Activated naive CD8-positive, alpha-beta T cell treated with anti-CD3 and anti-CD28 coated beads, Interleukin-2, amount 10 ng/mL, durations not matched to agents 7 days and 5 days (primary cell): ENCODE measurements around the gene ZNF787. TPM values are rescaled to one million over a fixed set of nuclear protein-coding genes. Genes with fewer than 3 reads are reported as not detected.

Source experiments
- ATAC-seq: fragments of 150-1000 bp; cut with Tn5 transposase; one replicate; pipeline ENCODE4 v1.10.0; 2021; ENCODE audit warnings: low read depth, moderate library complexity
- POLR2A ChIA-PET: fragments of 350-600 bp; sonication (Branson Sonifier 250); formaldehyde crosslinking; loops from one replicate; lab custom pipeline; 2021; ENCODE audit warnings: antibody characterized with exemption; lab: Charles Lee
- DNase-seq: peaks from one replicate; pipeline ENCODE4 v3.0.0; 2021
- H3K27ac Mint-ChIP-seq: one replicate; pipeline ENCODE4 v1.8.0; 2022; ENCODE audit warnings: mild to moderate bottlenecking, mixed read lengths
- H3K27me3 Mint-ChIP-seq: one replicate; pipeline ENCODE4 v1.8.0; 2022; ENCODE audit warnings: mild to moderate bottlenecking, moderate library complexity, mixed read lengths
- H3K36me3 Mint-ChIP-seq: one replicate; pipeline ENCODE4 v1.8.0; 2021; ENCODE audit warnings: mild to moderate bottlenecking, mixed read lengths
- H3K4me1 Mint-ChIP-seq: one replicate; pipeline ENCODE4 v1.8.0; 2021; ENCODE audit warnings: mixed read lengths
- H3K4me3 Mint-ChIP-seq: one replicate; pipeline ENCODE4 v1.8.0; 2022; ENCODE audit warnings: mild to moderate bottlenecking, moderate library complexity, mixed read lengths
- H3K9me3 Mint-ChIP-seq: one replicate; pipeline ENCODE4 v1.8.0; 2021; ENCODE audit warnings: mixed read lengths
- total RNA-seq, 2 experiments: library from RNA; stranded (reverse); gene quantifications; one replicate each; pipeline ENCODE4 v1.2.3, GENCODE V29; 2021

ZNF787 gene
- total RNA-seq, 2 experiments from 2014 or later: 29.1 to 32.2 TPM

DNA sequence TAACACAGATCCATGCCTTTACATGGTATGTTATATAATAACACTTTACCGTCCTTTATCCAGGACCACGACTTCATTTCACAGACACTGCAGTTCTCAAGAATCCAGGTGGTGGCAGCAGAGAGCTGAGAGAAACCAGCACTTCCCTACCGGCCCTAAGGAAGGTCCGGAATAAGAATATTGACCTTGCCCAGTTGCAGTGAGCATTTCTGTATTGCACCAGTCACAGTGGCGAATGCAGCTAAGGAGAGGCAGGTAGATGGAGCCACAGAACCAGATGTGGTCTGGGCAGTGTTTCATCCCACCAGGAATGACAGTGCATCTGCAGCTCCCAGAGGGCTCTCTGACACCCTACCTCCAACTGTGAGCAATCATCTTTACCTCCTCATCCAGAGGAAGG, 44.6 kb downstream of the ZNF787 start:
- H3K27ac Mint-ChIP-seq: no peak overlapping the region
- H3K27me3 Mint-ChIP-seq: peaks cover 7% of the 10 kb centered on the region
- DNase-seq (no peak), ATAC-seq (no peak)
- no peaks in the 10 kb centered on the region for H3K9me3 Mint-ChIP-seq
- H3K4me1 Mint-ChIP-seq: peaks cover 9% of the 10 kb centered on the region
- POLR2A ChIA-PET: no interaction called here
- H3K4me3 Mint-ChIP-seq: no peak overlapping the region
- no peaks in the 10 kb centered on the region for H3K36me3 Mint-ChIP-seq

DNA sequence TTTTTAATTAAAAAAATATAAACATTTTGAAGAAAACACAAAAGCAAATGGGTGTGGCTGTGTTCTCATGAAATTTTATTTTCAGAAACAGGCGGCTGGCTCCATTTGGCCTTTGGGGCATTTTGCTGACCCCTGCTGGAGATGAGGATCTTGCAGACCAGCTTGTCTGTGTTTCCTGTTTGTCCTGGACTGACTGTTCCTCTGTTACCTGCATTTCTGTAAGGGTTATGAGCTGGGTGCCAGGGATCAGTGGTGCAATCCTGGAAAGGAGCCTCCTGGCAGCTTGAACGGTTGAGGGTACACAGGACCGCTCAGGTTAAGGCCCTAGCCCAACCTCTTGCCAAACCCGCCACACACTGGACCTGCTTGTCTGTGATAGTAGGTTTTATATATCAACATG, 49.9 kb downstream of the ZNF787 start:
- POLR2A ChIA-PET: interaction anchor here (0.6 kb wide), 1 partner anchor 89 kb away, joined by 4 read pairs; no protein-coding TSS in a partner anchor
- ATAC-seq: no peak

DNA sequence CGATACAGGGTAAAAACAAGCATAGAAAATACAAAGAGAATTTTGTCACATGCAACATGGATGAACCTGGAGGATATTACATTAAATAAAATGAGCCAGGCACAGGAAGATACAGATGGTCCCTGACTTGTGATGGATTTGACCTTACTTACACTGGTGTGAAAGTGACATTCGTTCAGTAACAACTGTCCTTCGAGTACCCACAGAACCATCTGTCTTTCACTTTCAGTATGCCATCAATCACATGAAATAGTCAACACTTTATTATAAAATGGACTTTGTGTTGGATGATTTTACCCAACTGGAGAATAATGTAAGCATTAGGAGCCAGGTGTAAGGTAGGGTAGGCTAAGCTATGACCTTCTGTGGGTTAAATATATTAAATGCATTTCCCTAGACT, 51.5 kb downstream of the ZNF787 start:
- H3K9me3 Mint-ChIP-seq: no peaks in the 10 kb centered on the region
- ATAC-seq (no peak), DNase-seq (no peak)
- peaks cover 9% of the 10 kb centered on the region for H3K4me1 Mint-ChIP-seq
- H3K36me3 Mint-ChIP-seq: no peaks in the 10 kb centered on the region
- no peaks in the 10 kb centered on the region for H3K27me3 Mint-ChIP-seq
- POLR2A ChIA-PET: no interaction called here
- H3K27ac Mint-ChIP-seq: no peak overlapping the region
- no peak overlapping the region for H3K4me3 Mint-ChIP-seq

More for the DNA sequence above, 49.9 kb downstream of the ZNF787 start:
- Mint-ChIP-seq H3K36me3 (no peaks in the 10 kb centered on the region), H3K27ac (no peak overlapping the region), H3K9me3 (no peaks in the 10 kb centered on the region), H3K4me3 (no peak overlapping the region), H3K27me3 (no peaks in the 10 kb centered on the region), H3K4me1 (peaks cover 7% of the 10 kb centered on the region)
- DNase-seq: no peak

DNA sequence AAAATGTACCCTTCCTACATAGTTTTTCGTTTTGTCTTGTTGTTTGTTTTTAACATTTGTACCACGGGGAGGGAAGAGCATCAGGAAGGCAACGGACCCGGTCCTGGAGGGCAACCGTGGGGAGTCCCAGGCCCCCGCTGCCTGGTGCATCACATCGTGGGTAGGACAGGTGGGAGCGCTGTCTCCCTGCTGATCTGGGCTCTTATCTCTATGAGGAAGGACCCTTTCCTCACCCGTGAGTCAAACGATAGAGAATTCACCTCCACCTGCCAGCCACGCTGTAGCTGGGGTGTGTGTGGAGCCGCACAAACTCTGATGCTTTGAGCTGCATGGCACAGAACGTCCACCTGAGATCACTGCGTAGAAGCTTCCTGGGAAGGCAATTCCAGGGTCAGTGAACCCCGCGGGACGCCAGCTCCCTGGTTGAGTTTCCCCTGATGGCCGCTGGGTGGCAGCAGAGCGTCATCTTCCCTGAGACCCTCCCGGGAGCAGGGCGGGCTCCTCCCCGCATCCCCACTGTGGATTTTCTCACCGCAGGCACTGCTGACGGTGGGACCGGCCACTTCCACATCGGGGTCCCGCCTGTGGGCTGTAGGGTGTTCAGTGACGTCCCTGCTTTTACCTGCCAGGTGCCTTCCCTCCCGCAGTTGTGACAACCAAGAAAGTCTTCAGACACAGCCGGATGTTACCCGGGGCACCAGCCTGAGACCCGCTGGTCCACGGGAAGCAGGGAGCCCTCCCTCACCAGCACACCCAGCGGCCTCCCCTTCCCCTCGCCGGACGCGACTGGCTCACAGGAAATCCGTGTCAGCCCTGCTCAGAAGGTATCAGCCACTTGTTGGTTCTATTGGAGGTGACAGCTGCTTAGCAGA, 54.7 kb downstream of the ZNF787 start:
- peak; percentile 79 for DNase-seq
- Mint-ChIP-seq H3K4me3 (peak overlapping the region; percentile 74), H3K27ac (no peak overlapping the region), H3K27me3 (peaks cover 6% of the 10 kb centered on the region), H3K9me3 (peaks cover 2% of the 10 kb centered on the region), H3K4me1 (peaks cover 9% of the 10 kb centered on the region), H3K36me3 (no peaks in the 10 kb centered on the region)
- ATAC-seq: peak; percentile 89
- POLR2A ChIA-PET: no interaction called here

DNA sequence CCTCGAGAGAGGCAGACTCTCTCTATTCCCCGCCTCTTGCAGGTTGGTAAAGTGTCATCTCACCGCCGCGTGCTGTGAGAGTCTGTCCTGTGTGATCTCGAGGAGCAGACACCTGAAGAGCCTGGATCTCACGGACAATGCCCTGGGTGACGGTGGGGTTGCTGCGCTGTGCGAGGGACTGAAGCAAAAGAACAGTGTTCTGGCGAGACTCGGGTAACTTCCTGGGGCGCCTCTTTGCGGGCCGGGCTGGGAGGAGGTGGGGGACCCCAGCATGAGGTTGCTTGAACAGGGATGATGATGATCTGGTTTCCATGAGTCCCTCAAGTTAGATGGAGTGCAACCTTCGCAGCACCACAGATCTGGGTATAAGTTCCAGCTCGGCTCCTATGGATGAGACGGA, 67.5 kb downstream of the ZNF787 start:
- H3K9me3 Mint-ChIP-seq: peaks cover 4% of the 10 kb centered on the region
- ATAC-seq (no peak), DNase-seq (no peak)
- H3K4me3 Mint-ChIP-seq: no peak overlapping the region
- no peaks in the 10 kb centered on the region for H3K4me1 Mint-ChIP-seq
- peaks cover 4% of the 10 kb centered on the region for H3K27me3 Mint-ChIP-seq
- POLR2A ChIA-PET: no interaction called here
- no peaks in the 10 kb centered on the region for H3K36me3 Mint-ChIP-seq
- H3K27ac Mint-ChIP-seq: no peak overlapping the region

Other genes with a start within 250 kb of the ZNF787 start
- gene NLRP13, start 189.0 kb downstream of the ZNF787 start, total RNA-seq: not detected
- not detected for gene NLRP8, start 173.5 kb downstream of the ZNF787 start, total RNA-seq
- gene NLRP5, start 134.5 kb downstream of the ZNF787 start, total RNA-seq: not detected
- gene ZNF444, start 20.0 kb upstream of the ZNF787 start, total RNA-seq: 10 to 100 TPM; 31.7 to 37.4 TPM
- gene GALP, start 54.7 kb upstream of the ZNF787 start, total RNA-seq: not detected
- gene ZSCAN5B, start 76.5 kb upstream of the ZNF787 start, total RNA-seq: under 1 TPM in 1 of 2 experiments, not detected in 1; 0.20 TPM
- not detected for gene ZSCAN5C, start 81.0 kb upstream of the ZNF787 start, total RNA-seq
- gene EDDM13, start 151.5 kb upstream of the ZNF787 start, total RNA-seq: 1 to 10 TPM; 1.2 to 1.7 TPM
- 10 to 100 TPM in 1 of 2 experiments, 1 to 10 TPM in 1; 9.7 to 11.7 TPM for gene ZSCAN5A, start 193.5 kb upstream of the ZNF787 start, total RNA-seq